Osteocyte (in vitro differentiated cells): ENCODE data around the gene DDB1. TPM values are rescaled to one million over a fixed set of nuclear protein-coding genes. Genes with fewer than 3 reads are reported as not detected.

Experiments used
- DNase-seq: peaks from one replicate; pipeline ENCODE4 v3.0.0; 2021; ENCODE audit warnings: mixed read lengths; ENCODE audit not compliant: unreplicated experiment; ENCODE audit errors: extremely low spot score
- H3K27ac Mint-ChIP-seq: one replicate; pipeline ENCODE4 v1.8.0; 2021; ENCODE audit warnings: mild to moderate bottlenecking, mixed read lengths; ENCODE audit not compliant: unreplicated experiment
- H3K27me3 Mint-ChIP-seq: one replicate; pipeline ENCODE4 v1.8.0; 2021; ENCODE audit warnings: mixed read lengths; ENCODE audit not compliant: unreplicated experiment
- H3K36me3 Mint-ChIP-seq: one replicate; pipeline ENCODE4 v1.8.0; 2021; ENCODE audit warnings: mixed read lengths; ENCODE audit not compliant: unreplicated experiment
- H3K4me1 Mint-ChIP-seq: one replicate; pipeline ENCODE4 v1.8.0; 2021; ENCODE audit warnings: mixed read lengths; ENCODE audit not compliant: unreplicated experiment
- H3K4me3 Mint-ChIP-seq: one replicate; pipeline ENCODE4 v1.8.0; 2021; ENCODE audit warnings: mild to moderate bottlenecking, moderate library complexity, mixed read lengths; ENCODE audit not compliant: unreplicated experiment
- H3K9me3 Mint-ChIP-seq: one replicate; pipeline ENCODE4 v1.8.0; 2021; ENCODE audit warnings: mixed read lengths; ENCODE audit not compliant: unreplicated experiment
- CTCF ChIP-seq: fragments of 200-600 bp; sonication (generic); IDR thresholded peaks from 2 replicates; pipeline ENCODE4 v1.5.0; 2021; ENCODE audit warnings: antibody characterized with exemption, mild to moderate bottlenecking, moderate library complexity
- total RNA-seq: library from RNA; stranded (reverse); gene quantifications from 2 replicates; pipeline ENCODE4 v1.2.1, GENCODE V29; 2021

Gene DDB1
- total RNA-seq, 1 donor from 2014 or later: 266 TPM

- H3K4me3 Mint-ChIP-seq: no peak overlapping the region
- DNase-seq: no peak
- H3K27ac Mint-ChIP-seq: no peak overlapping the region
- H3K36me3 Mint-ChIP-seq: peaks cover 8% of the 10 kb centered on the region
- no peak for TF ChIP-seq CTCF
- H3K27me3 Mint-ChIP-seq: no peaks in the 10 kb centered on the region
- no peaks in the 10 kb centered on the region for H3K9me3 Mint-ChIP-seq
- H3K4me1 Mint-ChIP-seq: peaks cover 2% of the 10 kb centered on the region
These were observed 6.6 kb upstream of the DDB1 start for GRCh38 chr11:61339490-61339878.

- no peak for TF ChIP-seq CTCF
- Mint-ChIP-seq H3K4me3 (no peak overlapping the region), H3K36me3 (peaks cover 8% of the 10 kb centered on the region), H3K4me1 (peaks cover 5% of the 10 kb centered on the region), H3K27ac (no peak overlapping the region), H3K9me3 (no peaks in the 10 kb centered on the region), H3K27me3 (no peaks in the 10 kb centered on the region)
- no peak for DNase-seq
These were observed 6.0 kb upstream of the DDB1 start for GRCh38 chr11:61338783-61339489.

- H3K9me3 Mint-ChIP-seq: no peaks in the 10 kb centered on the region
- H3K4me3 Mint-ChIP-seq: no peak overlapping the region
- H3K4me1 Mint-ChIP-seq: peaks cover 10% of the 10 kb centered on the region
- no peaks in the 10 kb centered on the region for H3K27me3 Mint-ChIP-seq
- DNase-seq: no peak
- H3K27ac Mint-ChIP-seq: no peak overlapping the region
- peaks cover 8% of the 10 kb centered on the region for H3K36me3 Mint-ChIP-seq
- no peak for TF ChIP-seq CTCF
These were observed 5.0 kb upstream of the DDB1 start for GRCh38 chr11:61337706-61338470.

GRCh38 chr11:61336171-61336935 is 3.4 kb upstream of the DDB1 start:
- peak; percentile 92 for DNase-seq
- H3K9me3 Mint-ChIP-seq: no peaks in the 10 kb centered on the region
- H3K27ac Mint-ChIP-seq: peak overlapping the region; percentile 18
- H3K27me3 Mint-ChIP-seq: no peaks in the 10 kb centered on the region
- H3K36me3 Mint-ChIP-seq: peaks cover 3% of the 10 kb centered on the region
- TF ChIP-seq CTCF: peak; percentile 98
- peaks cover 22% of the 10 kb centered on the region for H3K4me1 Mint-ChIP-seq
- H3K4me3 Mint-ChIP-seq: no peak overlapping the region

DNA sequence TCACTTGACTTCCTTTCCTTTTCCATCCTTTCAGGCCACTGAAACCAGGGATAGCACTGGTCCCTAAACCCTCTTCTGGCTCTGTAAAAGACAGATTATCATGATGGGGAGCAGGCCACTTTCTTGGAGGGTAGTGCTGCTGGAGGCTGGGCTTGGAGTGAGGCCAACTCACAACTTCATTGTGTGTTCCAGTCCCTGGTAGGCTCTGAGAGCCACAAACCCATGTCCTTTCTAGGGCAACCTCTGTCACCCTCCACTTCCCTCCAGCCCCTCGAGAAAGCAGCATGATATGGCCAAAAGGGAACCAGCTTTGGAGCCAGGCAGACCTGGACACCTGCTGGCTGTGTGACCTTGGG is 2.4 kb upstream of the DDB1 start:
- Mint-ChIP-seq H3K36me3 (peaks cover under 1% of the 10 kb centered on the region), H3K27ac (no peak overlapping the region), H3K4me1 (peaks cover 32% of the 10 kb centered on the region), H3K27me3 (no peaks in the 10 kb centered on the region), H3K9me3 (no peaks in the 10 kb centered on the region), H3K4me3 (no peak overlapping the region)
- TF ChIP-seq CTCF: no peak
- DNase-seq: no peak
